Measurements from ENCODE around the gene LNX1.

The LNX1 gene

GRCh38 chr4:53571936-53572599 is 19.2 kb downstream of the LNX1 start:
- no peak for DNase-seq

GRCh38 chr4:53563824-53564223 is 27.5 kb downstream of the LNX1 start:
- DNase-seq, result peak; percentile 13

GRCh38 chr4:53562409-53562808 is 28.9 kb downstream of the LNX1 start:
- no peak for DNase-seq

GRCh38 chr4:53559021-53559620 is 32.2 kb downstream of the LNX1 start:
- DNase-seq, result no peak

GRCh38 chr4:53558065-53558801 is 33.1 kb downstream of the LNX1 start:
- no peak for DNase-seq

DNA sequence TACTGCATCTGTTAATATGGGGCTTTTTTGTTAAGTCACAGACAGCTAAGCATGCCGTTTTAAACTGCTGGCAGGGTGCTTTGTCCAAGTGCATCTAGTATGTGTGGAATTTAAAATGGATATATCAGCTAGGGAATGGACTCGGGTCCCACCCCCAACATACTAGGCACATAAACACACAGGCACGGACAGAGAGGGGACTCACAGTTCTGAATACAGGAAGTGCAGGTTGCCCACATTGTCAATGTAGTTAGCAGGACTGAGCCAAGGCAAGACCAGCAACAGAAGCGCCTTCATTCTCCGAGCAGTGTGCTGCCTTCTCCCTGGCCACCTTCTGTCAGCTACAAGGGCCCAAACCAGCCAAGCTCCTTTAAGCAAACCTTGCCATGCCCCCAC is 33.6 kb downstream of the LNX1 start:
- no peak for DNase-seq

DNA sequence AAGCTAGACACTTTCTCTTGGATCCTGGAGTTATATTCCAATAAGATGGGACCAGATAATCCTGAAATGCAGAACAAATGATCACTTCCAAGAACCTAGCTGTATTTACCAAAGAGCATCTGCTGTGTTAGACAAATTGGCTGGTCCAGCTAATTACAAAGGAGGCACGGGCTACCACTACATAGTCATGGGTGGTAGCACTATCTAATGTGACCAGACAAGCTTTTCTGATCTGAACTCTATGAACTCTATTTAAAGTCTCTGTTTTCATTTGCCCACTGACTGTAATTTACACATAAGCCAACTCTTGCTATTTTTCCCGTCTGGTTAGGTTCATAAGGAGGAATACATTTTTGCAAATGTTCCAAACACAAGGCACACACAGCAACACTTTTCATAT is 34.6 kb downstream of the LNX1 start:
- DNase-seq, result no peak

DNA sequence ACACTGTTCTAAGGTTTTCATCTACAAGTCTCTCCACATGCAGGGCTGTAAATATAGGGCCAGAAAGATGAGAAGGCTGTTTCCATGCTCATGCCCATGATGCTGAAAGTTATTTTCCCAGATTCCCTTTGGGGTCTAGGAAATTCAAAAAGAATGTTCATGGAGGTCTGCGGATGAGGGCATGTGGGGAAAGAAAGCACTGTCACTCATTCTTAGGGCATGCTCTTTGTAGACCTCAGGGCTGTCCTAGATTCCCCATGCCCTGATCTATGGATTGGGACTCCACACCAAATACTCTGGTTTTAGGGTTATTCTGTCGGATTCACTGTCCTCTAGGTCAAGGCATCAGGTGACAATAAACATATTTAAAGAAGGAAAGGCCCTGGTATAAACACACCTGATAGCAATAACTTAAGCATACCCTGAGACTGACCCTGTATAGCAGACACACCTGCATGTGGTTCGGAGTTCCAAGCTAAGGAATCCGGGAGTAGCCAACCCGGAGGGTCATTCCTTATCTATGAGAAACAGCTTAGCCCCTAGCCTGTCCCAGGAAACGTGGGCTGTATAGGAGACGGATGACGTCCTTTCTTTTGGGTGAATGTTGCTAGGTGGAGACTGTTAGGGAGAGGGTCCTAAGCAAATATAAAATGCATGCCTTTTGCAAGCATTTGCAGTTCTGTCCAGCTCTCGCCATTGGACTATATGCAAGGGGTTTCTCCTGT is 37.6 kb downstream of the LNX1 start:
- DNase-seq, result no peak

DNA sequence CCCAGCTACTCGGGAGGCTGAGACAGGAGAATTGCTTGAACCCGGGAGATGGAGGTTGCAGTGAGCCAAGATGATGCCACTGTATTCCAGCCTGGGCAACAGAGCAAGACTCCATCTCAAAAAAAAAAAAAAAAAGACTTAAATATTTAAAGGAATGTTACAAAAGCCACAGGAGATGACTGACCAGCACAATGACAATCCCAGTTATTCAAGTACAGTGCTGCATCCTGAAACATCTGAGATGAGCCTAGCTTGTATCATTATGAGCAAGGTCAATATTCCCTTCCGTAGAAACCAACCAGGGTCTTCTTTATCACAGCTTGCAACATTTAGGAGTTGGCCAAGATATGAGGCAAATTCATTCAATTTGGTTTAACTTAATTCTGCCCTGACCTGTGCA is 38.6 kb downstream of the LNX1 start:
- no peak for DNase-seq

DNA sequence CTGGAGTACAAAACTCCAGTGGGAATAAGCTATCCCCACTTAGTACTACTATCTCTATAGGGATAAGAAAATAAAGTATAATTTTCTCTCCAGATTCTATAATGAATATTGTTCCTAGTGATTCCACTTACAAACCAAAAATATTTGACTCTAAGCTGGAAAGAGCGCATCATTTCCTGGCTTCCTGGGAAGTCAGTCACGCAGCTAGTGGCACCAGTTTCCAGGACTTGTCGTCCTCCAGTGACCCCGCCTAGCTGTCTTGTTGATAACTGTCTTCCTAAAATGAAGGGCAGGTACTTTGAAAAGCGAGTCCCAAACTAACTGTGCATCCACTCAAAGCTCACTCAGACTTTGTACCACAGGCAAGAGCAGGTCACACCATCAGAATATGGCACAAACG is 39.3 kb downstream of the LNX1 start:
- DNase-seq, result no peak

DNA sequence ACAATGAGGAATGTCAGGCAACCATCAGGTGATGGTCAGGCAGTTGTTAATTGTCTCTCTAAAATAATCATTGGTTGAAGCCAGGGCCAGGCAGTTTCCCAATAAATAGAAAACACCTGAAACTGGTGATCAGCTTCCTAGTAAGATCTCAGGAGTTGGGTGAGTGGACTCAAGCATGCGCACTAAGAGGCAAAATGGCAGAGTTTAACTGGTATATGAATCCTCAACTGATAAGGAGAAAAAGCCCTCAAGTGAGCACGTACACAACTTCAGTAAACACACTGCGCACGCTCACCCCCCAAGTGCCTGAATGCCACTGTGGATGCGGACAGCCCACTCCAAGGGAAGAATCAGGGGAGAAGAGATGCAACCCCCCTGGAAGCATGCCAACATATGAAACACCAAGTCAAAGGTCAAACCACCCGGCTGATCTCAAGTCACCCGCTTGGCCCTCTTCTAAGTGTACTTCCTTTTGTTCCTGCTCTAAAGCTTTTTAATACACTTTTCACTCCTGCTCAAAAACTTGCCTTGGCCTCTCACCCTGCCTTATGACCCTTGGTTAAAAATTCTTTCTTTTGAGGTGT is 39.9 kb downstream of the LNX1 start:
- no peak for DNase-seq

DNA sequence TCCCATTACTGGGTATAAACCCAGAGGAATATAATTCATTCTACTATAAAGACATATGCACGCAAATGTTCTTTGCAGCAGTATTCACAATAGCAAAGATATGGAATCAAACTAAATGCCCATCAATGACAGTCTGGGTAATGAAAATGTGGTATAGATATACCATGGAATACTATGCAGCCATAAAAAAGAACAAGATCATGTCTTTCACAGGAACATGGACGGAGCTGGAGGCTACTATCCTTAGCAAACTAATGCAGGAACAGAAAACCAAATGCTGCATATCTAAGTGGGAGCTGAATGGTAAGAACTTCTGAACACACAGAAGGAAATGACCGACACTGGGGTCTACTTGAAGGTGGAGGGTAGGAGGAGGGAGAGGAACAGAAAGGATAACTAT is 42.6 kb downstream of the LNX1 start:
- no peak for DNase-seq

DNA sequence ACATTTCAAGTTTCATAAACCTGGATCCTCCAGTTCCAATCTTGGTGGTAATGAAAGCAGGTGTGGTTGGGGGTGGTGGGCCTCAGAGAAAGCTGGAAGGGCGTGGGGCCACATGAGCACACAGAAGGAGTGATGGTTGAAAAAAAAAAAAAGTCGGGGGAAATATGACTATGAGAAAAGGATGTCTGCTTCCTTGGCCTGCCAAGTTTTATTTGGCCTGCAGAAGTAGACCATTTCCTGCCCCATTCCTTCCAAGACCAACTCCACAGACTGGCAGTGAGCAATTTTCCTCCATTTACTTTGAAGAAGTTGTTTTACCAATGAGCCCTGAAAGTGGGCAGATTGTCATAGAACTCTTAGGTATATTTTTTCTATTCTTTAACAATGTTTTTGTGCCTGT is 43.3 kb downstream of the LNX1 start:
- no peak for DNase-seq

- DNase-seq, result no peak
Measured at GRCh38 chr4:53545942-53546581, 45.2 kb downstream of the LNX1 start.

DNA sequence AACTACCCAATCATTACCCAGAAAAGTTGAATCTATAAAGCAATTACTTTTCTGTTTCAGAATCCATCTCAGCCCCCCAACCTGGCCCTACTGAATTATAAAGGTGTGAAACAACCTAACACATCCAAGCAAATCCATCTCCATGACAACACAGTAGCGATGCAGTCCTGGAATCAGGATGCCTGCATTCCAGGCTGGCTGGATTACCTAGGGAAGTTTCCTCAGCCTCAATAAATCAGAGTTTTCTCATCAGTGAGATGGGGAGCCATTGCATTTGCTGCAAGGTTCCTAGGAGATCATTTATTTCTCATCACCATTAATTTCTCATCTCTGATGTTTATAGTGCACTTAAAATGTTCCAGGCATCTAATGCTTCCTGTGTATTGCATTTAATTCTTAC is 46.0 kb downstream of the LNX1 start:
- no peak for DNase-seq

- DNase-seq, result no peak
Measured at GRCh38 chr4:53543561-53543960, 47.7 kb downstream of the LNX1 start.

DNA sequence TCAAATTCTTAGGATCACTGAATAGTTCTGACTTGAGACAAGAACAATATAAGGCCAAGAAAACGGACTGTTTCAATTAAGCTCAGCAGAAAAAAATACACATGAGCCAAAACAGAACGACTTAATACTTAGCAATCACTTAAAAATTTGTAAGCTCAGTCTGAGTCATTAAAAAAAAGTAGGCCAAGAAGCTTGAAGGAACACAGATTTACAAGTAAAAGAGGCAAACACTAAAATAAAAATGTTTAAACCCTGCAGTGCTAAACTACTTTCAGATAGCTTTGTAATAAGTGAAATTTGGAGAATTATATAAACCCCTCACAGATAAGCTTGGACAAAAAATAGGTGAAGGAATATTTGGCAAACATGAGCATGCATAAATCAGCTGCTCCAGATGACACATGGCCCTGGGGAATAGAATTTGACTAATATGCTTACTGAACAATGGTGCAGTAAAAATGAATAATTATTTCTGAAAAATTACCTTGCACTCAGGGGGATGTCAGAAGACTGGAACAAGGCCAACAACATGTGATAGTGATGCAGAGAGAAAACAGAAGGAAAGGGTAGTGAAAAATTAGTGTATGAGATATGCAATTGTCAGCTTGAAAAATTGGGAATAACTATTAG is 49.6 kb downstream of the LNX1 start:
- no peak for DNase-seq

DNA sequence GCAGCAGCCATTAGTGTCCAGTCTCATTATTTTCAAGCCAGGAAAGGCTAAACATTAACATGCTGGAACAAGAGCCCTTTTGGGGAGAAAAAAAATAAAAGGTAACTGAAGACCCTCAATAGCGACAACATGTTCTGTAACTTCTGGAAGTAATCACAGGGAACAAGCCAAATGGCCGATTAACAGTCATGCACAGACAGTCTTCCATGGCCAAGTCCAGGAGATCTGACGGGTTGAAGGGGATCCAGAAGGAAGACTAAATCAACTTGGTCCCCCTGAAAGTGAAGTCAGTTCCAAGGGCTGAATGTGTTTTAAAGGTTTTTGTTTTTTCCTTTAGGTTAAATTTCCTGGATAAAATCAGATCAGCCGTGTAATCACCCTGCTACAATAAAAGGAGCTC is 52.5 kb downstream of the LNX1 start:
- DNase-seq, result no peak

DNA sequence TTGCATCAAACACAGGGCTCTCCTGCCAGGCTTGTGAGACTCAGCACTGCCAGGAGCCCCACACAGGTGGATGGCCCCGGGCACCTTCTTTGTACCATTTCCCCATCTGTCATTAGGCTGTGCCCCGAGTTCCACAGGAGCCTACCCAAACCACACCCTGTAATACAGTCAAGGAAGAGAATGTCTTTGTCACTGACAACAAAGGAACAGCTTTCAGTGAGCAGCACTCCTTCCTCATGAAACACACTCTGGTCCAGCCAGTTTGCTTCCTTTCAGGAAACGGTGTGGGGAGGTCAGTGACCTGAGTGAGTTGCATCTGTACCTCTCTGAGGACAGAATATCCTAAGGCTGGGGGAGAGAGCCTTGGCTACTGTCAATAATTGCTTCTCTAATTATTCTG is 53.7 kb downstream of the LNX1 start:
- DNase-seq, result no peak

GRCh38 chr4:53536328-53536727 is 55.0 kb downstream of the LNX1 start:
- no peak for DNase-seq

- DNase-seq, result no peak
Measured at GRCh38 chr4:53535567-53535966, 55.7 kb downstream of the LNX1 start.

DNA sequence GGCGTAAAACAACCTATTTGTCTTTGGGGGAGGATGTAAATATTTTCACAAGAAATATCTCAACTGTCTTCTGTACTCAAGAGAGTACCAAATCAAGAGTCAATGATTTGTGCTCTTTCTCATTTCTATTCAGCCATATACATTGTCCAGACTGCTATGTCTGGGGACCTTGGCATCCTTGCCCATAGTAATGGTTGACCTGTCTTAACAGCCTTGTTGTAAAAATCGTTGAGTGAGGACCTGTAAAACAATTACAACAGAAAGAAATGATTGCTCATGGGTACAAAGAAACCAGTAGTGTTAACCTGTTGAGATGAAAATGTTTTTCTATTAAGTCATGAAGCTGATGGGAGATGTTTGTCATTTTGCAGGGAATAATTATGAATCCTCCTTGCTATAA is 56.6 kb downstream of the LNX1 start:
- no peak for DNase-seq

Measured in activated CD4-positive, alpha-beta T cell treated with anti-CD3 and anti-CD28 coated beads, Interleukin-2, Interleukin-6, amounts not matched to agents 100 ng/mL and 50 ng/mL, durations not matched to agents 16 hours and 8 hours (primary cell).